GM19351 (cell line): ENCODE data around the gene GSTA5.
"Not testable (repeated sequence)": the region's sequence is repeated elsewhere in the genome, so short reads cannot be mapped to it uniquely, and the experiment has no call there.

Experiments used
- ATAC-seq: cut with Tn5 transposase; IDR thresholded peaks from one replicate; pipeline ENCODE4 v1.9.1; 2021; ENCODE audit warnings: mild to moderate bottlenecking, moderate library complexity; ENCODE audit not compliant: unreplicated experiment

GSTA5 gene

GRCh38 chr6:52839124-52840055, 1.2 kb downstream of the GSTA5 start:
- peak; percentile 77 for ATAC-seq

GRCh38 chr6:52834481-52834880, 6.1 kb downstream of the GSTA5 start:
- ATAC-seq, result no peak

- not testable (repeated sequence) for ATAC-seq
These were observed 9.7 kb downstream of the GSTA5 start for GRCh38 chr6:52830869-52831268.

- no peak for ATAC-seq
These were observed 11.4 kb downstream of the GSTA5 start for GRCh38 chr6:52829046-52829817.

- not testable (repeated sequence) for ATAC-seq
These were observed 12.0 kb downstream of the GSTA5 start for GRCh38 chr6:52828621-52829020.

- ATAC-seq, result not testable (repeated sequence)
These were observed 13.4 kb downstream of the GSTA5 start for GRCh38 chr6:52827073-52827783.

- no peak for ATAC-seq
These were observed 14.1 kb downstream of the GSTA5 start for GRCh38 chr6:52826513-52826912.

GRCh38 chr6:52825900-52826459, 14.6 kb downstream of the GSTA5 start:
- not testable (repeated sequence) for ATAC-seq

- ATAC-seq, result not testable (repeated sequence)
These were observed 15.3 kb downstream of the GSTA5 start for GRCh38 chr6:52825270-52825793.

- ATAC-seq, result no peak
These were observed 18.8 kb downstream of the GSTA5 start for GRCh38 chr6:52821842-52822241.

GRCh38 chr6:52820198-52820597, 20.4 kb downstream of the GSTA5 start:
- no peak for ATAC-seq

- ATAC-seq, result peak; percentile 98
These were observed 25.2 kb downstream of the GSTA5 start for GRCh38 chr6:52815167-52816092.

- not testable (repeated sequence) for ATAC-seq
These were observed 26.1 kb downstream of the GSTA5 start for GRCh38 chr6:52814545-52814944.

GRCh38 chr6:52809777-52810176, 30.8 kb downstream of the GSTA5 start:
- not testable (repeated sequence) for ATAC-seq

- no peak for ATAC-seq
These were observed 32.0 kb downstream of the GSTA5 start for GRCh38 chr6:52808660-52809059.

- not testable (repeated sequence) for ATAC-seq
These were observed 36.9 kb downstream of the GSTA5 start, which contains the start of gene GSTA1 for GRCh38 chr6:52803668-52804255. GSTA1 (minus strand) TSS chr6:52803816; CDS start chr6:52799267, 4,549 bp downstream.

GRCh38 chr6:52802806-52803205, 37.8 kb downstream of the GSTA5 start:
- ATAC-seq, result no peak

GRCh38 chr6:52801188-52801841, 39.3 kb downstream of the GSTA5 start:
- no peak for ATAC-seq
